ENCODE measurements around the gene B3GALT6. TPM values are rescaled to one million over a fixed set of nuclear protein-coding genes. Genes with fewer than 3 reads are reported as not detected.

Gene B3GALT6
- total RNA-seq, 2 donors from 2014 or later: 24.8 to 31.5 TPM

DNA sequence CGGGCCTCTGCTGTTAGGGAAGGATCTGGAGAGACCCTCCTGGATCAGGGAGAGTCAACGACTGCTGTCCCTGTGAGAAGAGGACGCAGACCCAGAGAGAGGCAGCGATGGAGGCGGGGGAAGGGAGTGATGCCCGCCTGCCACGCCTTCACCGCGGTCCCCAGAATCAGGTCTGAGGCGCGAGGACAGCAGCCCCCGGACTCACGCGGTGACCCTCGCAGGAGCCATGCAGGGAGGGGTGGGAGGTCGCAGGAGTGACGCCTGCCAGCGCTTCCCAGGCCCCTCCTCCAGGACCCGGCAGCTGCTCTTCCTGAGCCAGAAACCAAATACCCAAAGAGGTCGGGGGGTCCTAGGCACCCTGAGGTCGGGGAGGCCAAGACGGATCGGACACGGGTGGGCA lies 11.8 kb upstream of the B3GALT6 start:
- Mint-ChIP-seq H3K9me3 (no peaks in the 10 kb centered on the region), H3K36me3 (ENCODE audit: low read depth) (peaks cover 44% of the 10 kb centered on the region), H3K4me1 (no peaks in the 10 kb centered on the region), H3K27me3 (ENCODE audit: insufficient read depth) (no peaks in the 10 kb centered on the region), H3K27ac (no peak overlapping the region), H3K4me3 (no peak overlapping the region)
- Histone ChIP-seq H3K27me3 (ENCODE audit: control insufficient read depth, insufficient read depth, low read length, poor library complexity, severe bottlenecking) (no peaks in the 10 kb centered on the region), H3K9me3 (ENCODE audit: control insufficient read depth, low read length) (no peaks in the 10 kb centered on the region), H3K9ac (ENCODE audit: extremely low read depth, low read length, poor library complexity, severe bottlenecking) (no peak overlapping the region), H3K27ac (ENCODE audit: low read depth, low read length) (no peak overlapping the region), H3K36me3 (ENCODE audit: control insufficient read depth, insufficient read depth, low read length) (peaks cover 38% of the 10 kb centered on the region), H3K4me3 (ENCODE audit: low read length) (no peak overlapping the region), H3K4me1 (ENCODE audit: control insufficient read depth, insufficient read depth, low read length) (no peaks in the 10 kb centered on the region)
- WGBS, 2 experiments (ENCODE audit: insufficient coverage in 1 of 2, insufficient read length in 1 of 2): 93 to 97% methylated on average over 15 to 24 of the region's 24 CpGs
- no peak for TF ChIP-seq CTCF (conservative IDR thresholded peaks at IDR 0.05)
- DNase-seq: no peak

GRCh38 chr1:1221887-1222574 lies 10.0 kb upstream of the B3GALT6 start:
- Mint-ChIP-seq H3K9me3 (no peaks in the 10 kb centered on the region), H3K27ac (no peak overlapping the region), H3K36me3 (ENCODE audit: low read depth) (peaks cover 52% of the 10 kb centered on the region), H3K4me1 (no peaks in the 10 kb centered on the region), H3K27me3 (ENCODE audit: insufficient read depth) (no peaks in the 10 kb centered on the region), H3K4me3 (no peak overlapping the region)
- no peak overlapping the region for H3K4me3 ChIP-seq (ENCODE audit: low read length)
- DNase-seq: no peak
- H3K9me3 ChIP-seq (ENCODE audit: control insufficient read depth, low read length): no peaks in the 10 kb centered on the region
- peaks cover 32% of the 10 kb centered on the region for H3K36me3 ChIP-seq (ENCODE audit: control insufficient read depth, insufficient read depth, low read length)
- WGBS, 2 experiments (ENCODE audit: insufficient coverage in 1 of 2, insufficient read length in 1 of 2): 95 to 98% methylated on average over 18 to 30 of the region's 30 CpGs
- H3K9ac ChIP-seq (ENCODE audit: extremely low read depth, low read length, poor library complexity, severe bottlenecking): no peak overlapping the region
- no peaks in the 10 kb centered on the region for H3K27me3 ChIP-seq (ENCODE audit: control insufficient read depth, insufficient read depth, low read length, poor library complexity, severe bottlenecking)
- H3K27ac ChIP-seq (ENCODE audit: low read depth, low read length): no peak overlapping the region
- no peak for TF ChIP-seq CTCF (conservative IDR thresholded peaks at IDR 0.05)
- no peaks in the 10 kb centered on the region for H3K4me1 ChIP-seq (ENCODE audit: control insufficient read depth, insufficient read depth, low read length)

DNA sequence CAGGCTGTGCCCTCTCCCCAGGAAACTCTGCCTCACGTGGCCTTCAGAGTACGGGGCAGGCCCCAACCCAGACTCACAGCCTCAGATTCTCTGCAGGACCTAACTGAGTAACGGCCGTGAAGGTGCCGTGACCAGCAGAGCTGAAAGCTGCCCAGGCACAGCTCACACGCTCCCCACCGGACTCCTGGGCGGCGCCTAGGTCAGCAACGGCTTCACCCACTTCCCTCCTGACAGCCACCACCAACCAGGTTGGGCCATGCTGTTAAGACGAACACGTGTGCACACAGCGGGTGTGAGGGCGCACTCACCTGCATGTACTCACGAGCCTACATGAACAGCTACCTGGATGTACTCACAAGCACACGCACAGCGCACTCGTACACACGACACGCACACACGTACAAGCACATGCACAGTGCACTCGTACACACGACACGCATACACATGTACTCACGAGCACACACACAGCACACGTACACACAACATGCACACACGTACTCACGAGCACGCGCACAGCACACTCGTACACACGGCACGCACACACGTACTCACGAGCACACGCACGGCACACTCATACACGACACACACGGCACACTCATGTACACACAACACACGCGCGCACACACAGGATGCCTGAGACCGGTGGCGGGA lies 9.3 kb upstream of the B3GALT6 start:
- H3K4me1 Mint-ChIP-seq: no peaks in the 10 kb centered on the region
- Histone ChIP-seq H3K36me3 (ENCODE audit: control insufficient read depth, insufficient read depth, low read length) (peaks cover 32% of the 10 kb centered on the region), H3K9ac (ENCODE audit: extremely low read depth, low read length, poor library complexity, severe bottlenecking) (no peak overlapping the region), H3K27ac (ENCODE audit: low read depth, low read length) (no peak overlapping the region), H3K9me3 (ENCODE audit: control insufficient read depth, low read length) (no peaks in the 10 kb centered on the region), H3K27me3 (ENCODE audit: control insufficient read depth, insufficient read depth, low read length, poor library complexity, severe bottlenecking) (no peaks in the 10 kb centered on the region), H3K4me3 (ENCODE audit: low read length) (no peak overlapping the region), H3K4me1 (ENCODE audit: control insufficient read depth, insufficient read depth, low read length) (no peaks in the 10 kb centered on the region)
- no peak for DNase-seq
- peak overlapping the region; percentile 66 for H3K27ac Mint-ChIP-seq
- 95 to 96% methylated on average over 44 of the region's 44 CpGs for WGBS, 2 experiments (ENCODE audit: insufficient coverage in 1 of 2, insufficient read length in 1 of 2)
- no peaks in the 10 kb centered on the region for H3K27me3 Mint-ChIP-seq (ENCODE audit: insufficient read depth)
- no peaks in the 10 kb centered on the region for H3K9me3 Mint-ChIP-seq
- H3K36me3 Mint-ChIP-seq (ENCODE audit: low read depth): peaks cover 51% of the 10 kb centered on the region
- H3K4me3 Mint-ChIP-seq: no peak overlapping the region
- TF ChIP-seq CTCF (conservative IDR thresholded peaks at IDR 0.05): no peak

All from endodermal cell (in vitro differentiated cells).